A204.1 (cell line): ENCODE results near the gene PSORS1C2.
"Not testable (repeated sequence)": the region's sequence is repeated elsewhere in the genome, so short reads cannot be mapped to it uniquely, and the experiment has no call there.

Experiments
- FAIRE-seq: peaks from 2 replicates; lab custom pipeline; 2012; peaks lifted over from hg19 to GRCh38; lab: Jason Lieb, UNC

PSORS1C2 gene

DNA sequence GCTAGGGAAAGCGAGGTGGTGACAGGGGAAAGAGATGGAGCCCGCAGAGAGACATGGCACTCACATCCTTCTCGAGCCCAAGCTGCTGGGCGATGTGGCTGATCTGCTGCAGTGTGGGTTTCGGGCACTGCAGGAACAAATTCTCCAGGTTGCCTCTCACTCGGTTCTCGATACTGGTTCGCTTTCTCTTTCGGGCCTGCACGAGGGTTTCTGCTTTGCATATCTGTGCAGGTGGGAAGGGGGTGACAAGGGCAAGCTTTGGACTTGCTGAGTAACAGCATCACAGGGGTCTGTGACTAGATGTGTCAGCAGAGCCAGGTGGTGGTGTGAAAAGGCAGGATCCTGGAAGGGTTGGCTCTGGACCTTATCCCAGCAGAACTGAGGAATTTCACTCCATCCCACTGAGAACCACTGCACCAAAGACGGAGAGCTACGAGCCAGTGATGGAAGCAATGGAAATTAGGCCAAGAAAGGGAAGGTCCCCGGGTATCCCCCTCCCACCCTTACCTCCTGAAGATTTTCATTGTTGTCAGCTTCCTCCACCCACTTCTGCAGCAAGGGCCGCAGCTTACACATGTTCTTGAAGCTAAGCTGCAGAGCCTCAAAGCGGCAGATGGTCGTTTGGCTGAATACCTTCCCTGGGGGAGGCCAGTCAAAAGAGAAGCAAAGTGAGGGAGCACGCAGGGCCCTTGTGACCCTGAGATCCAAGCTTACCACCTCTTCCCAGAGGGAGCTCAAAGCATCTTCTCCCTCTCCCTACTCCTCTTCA lies 26.4 kb upstream of the PSORS1C2 start:
- not testable (repeated sequence) for FAIRE-seq

- not testable (repeated sequence) for FAIRE-seq
Observed at GRCh38 chr6:31164475-31165063, 25.7 kb upstream of the PSORS1C2 start.

DNA sequence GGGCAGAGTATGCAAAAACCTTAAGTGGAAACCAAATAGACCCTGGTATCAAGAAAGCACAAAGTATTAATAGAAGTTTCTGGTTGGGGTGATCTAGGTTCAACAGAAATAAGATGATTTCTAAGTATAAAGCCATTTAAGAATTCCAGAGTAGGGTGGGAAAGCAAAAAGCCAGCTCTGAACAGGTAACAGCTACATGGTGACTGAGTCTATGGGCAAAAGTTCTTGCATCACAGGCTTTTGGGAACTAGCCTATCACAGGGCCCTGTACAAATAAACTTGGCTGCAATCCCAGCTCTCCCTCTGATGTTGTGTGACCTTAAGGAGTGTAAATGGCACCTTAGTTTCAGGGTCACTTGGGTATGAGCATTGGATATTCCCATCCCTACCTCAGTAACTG lies 25.1 kb upstream of the PSORS1C2 start:
- FAIRE-seq = no peak

GRCh38 chr6:31162463-31163165 lies 23.7 kb upstream of the PSORS1C2 start:
- no peak for FAIRE-seq

- FAIRE-seq = no peak
Observed at GRCh38 chr6:31161216-31162126, 22.6 kb upstream of the PSORS1C2 start.

DNA sequence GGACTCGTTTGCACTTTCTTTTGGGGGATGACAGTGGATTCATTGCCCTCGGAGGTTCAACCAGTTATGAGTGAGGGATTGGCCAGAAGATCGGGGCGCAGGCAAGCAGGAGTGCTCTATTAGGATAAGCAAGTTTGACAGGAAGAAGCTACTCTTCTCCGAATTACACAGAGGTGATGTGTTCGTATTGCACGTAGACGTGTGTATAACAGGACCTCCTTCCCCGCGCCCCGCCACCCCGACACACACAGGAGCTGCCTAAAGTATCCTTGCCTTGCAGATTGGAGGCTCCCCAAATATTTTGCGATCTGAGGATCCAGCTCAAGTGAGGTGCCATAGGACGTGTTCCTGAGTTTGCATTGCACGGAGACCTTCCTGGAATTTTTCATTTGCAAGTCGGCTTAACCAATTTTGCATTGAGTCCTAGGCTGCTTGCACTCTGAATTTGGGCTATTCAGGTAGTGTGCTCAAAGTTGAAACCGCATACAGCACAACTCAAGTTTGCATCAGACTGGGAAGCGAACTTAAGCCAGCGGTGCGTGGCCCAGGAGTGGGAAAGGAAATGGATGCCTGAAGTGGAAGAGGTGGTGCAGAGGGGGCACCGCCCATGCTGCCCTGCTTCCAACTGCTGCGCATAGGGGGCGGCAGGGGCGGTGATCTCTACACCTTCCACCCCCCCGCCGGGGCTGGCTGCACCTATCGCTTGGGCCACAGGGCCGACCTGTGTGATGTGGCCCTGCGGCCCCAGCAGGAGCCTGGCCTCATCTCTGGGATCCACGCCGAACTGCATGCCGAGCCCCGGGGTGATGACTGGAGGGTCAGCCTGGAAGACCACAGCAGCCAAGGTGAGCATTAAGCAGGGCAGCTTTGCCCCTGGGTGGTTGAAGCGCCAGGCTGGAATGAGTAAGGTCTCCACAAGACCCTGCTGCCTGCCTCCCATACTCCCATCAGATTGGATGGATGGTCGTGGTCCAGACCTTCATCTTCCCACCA lies 20.3 kb upstream of the PSORS1C2 start:
- FAIRE-seq = no peak

- FAIRE-seq = peak; percentile 99
Observed at GRCh38 chr6:31158140-31158862, 19.4 kb upstream of the PSORS1C2 start, which contains the start of gene TCF19. TCF19 (plus strand) TSS chr6:31158589; CDS start chr6:31159470, 881 bp downstream.

DNA sequence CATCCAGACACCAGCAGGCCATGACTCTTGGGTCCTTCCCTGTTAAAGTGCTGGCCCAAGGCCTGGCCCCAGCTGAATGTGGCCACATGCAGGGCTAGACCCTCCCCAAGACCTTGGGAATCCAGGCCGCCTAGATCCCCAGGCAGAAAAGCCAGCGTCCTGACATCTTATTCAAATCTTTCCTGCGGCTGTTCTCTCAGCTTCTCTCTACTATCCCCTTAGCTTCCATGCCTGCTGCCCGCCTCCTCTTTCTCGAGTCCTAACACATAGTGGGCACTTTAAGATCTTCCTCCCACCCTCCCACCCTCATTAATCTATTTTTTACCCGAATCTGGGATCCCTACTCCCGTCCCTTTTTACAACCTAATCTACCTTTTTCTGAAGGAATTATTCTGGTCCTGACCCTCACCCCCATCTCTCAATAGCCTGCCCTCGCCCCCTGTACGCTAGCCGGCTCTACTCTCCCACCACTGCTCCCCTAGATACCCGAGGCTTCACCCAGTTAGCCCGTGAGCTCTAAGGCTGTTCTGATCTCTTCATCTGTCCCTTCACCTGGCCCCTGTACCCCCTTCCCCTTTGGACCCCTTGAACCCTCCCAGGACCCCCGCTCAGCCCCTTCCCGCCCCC lies 18.8 kb upstream of the PSORS1C2 start, which contains the start of gene CCHCR1:
TSS of gene CCHCR1 (minus strand) at position 290 of the 627 bp plus-strand sequence. CDS start at position 88, 202 bp downstream.
- no peak for FAIRE-seq

DNA sequence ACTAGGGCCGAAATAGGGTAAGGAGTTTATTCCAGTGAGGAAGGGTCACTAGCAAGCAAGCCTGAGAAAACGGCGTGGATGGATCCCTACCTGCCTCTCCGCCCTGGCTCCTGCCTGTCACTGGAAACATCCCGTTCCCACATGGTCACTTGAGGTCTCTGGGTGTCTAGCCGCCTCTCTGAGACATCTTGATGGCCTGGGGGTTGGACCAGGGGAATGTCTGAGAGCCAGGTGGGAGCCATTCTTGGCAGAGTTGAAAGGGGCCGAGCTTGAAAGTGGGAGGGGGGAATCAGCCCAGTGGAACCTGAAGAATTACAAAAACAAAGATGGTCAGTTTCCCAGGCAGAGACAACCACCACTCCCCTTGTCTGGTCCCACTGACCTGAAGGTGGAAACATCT lies 17.8 kb upstream of the PSORS1C2 start:
- FAIRE-seq = no peak

DNA sequence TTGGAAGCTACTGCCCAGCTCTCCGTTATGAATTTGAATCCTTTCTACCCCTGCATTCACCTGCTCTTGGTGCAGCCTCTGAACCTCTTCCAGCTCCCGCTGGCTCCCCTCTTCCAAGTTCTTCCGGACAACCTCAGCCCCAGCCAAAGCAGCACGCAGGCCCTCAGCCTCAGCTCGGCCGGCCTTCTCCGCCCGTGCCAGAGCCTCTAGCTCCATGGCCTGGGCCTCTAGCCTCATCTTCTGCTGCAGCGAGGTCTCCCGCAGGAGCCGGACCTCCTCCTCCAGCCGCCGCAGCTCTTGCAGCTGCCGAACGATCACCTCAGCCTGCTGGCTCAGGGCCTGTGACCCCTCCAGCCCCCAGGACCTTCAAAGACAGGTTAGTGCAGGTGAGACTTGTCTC lies 15.6 kb upstream of the PSORS1C2 start:
- FAIRE-seq = no peak

DNA sequence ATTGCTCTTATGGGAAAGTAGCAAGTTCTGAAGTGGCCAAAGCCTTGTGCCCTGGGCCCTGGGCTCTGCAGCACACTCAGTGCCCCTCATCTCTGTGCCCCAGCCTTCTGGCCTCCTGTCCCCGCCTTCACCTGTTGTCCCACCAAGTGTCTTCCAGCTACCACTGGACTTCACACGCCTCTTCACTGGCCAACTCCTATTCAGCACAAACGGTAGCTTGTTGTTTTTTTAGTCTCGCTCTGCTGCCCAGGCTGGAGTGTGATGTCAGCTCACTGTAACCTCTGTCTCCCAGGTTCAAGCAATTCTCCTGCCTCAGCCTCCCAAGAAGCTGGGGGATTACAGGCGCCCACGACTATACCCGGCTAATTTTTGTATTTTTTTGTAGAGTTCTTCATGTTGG lies 13.9 kb upstream of the PSORS1C2 start:
- FAIRE-seq = no peak

DNA sequence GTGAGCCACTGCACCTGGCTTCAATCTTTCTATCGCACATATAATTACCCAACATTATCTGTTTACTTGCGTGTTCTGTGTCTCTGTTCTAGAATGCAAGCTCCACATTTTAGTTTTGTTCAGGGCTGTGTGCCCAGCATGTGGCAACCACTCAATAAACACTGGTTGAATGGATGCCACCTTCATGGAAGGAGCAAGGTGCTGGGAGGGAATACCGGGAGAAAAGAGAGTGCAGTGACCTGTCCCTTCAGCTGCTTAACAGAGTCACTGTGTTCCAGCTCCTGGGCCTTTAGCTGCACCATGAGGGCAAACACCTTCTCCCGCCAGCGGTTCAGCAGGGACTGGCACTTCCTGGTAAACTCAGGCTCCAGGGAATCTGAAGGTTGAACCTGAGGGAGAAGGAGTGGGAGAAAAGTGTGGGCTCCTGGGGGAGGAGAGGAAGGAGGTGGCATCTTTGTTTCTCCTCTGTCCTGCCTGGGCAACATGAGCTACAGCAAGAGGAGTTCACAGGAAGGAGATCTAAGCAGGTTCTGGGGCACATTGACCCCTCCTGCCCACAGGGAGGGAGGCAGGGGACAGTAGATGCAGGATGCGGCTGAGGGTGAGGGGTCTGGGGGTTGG lies 11.1 kb upstream of the PSORS1C2 start:
- no peak for FAIRE-seq

DNA sequence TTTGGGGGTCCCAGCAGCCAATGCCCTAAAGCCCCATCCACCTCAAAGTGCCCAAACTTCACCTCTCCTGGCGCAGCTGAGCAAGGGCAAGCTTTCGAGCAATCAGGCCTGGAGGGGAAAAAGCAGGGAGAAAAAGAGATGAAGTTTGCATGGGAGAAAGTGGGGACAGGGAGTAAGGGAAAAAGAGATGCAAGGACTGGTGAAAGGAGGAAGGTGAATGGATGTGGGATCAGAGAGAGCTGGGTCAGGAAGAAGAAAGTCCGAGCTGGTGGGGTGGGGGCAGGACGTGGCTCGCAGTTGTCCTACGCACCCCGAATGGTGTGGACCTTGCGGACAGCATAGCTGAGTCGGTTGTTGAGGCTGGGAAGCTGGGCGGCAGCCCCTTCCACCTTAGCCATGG lies 6.5 kb upstream of the PSORS1C2 start:
- no peak for FAIRE-seq

DNA sequence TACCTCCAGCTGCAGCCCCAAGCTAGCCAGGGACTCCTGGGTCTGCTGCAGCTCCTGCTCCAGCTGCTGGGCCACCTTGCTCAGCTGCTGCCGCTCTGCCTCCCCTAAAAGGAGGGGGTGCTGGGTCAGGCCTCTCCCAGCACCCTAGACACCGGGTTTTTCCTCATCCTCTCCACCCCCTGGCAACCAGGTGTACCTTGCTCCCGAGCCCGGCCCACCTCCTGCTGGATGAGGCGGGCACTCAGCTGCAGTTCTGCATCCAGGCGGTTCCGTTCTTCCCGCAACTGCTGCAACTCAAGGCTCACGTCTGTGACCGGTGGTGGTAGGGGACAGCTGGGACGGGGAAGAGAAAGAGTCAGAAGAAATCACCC lies 6.1 kb upstream of the PSORS1C2 start:
- FAIRE-seq = no peak

DNA sequence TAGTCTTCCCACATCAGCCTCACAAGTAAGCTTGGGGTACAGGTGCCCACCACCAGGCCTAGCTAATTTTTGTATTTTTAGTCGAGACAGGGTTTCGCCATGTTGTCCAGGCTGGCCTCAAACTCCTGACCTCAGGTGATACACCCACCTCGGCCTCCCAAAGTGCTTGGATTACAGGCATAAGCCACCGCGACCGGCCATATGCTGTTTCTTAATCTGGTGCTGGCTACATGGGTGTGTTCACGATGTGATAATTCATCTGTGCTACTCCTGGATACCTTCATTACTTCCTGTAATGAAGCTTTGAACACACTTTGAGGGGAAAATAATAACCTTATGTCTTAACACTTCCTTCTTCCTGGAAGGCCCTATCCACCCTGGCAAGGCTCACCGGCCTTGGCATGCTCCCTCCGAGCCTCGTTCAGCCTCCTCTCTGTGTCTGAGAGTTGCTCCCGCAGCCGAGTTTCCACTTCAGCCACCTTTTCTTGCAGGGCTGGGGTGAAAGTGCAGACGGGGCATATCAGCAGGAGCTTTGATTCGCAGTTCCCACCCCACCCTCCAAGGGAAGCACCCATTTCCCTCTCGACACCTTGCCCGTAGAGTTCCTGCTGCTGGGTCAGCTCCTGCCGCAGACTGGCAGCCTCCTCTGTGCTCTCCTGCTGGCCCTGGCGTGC lies 5.6 kb upstream of the PSORS1C2 start:
- no peak for FAIRE-seq

DNA sequence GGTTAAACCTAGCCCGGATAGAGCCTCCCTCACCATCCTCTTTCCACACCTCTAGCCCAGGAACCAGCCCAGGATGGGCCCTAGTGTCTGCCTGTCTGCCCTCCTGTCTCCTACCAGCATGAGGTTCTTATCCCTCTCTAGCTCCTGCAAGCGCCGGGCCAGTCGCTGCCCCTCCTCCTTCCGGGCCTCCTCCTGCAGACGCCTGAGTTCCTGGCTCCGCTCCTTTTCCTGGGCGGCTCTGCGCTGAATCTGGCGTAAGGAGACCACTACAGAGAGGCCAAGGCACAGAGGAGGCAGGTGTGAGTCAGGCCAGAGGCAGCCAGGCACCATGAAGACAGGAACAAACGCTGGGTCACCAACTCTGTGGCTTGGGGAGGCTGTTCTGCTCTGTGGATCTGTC lies 4.3 kb upstream of the PSORS1C2 start:
- no peak for FAIRE-seq

DNA sequence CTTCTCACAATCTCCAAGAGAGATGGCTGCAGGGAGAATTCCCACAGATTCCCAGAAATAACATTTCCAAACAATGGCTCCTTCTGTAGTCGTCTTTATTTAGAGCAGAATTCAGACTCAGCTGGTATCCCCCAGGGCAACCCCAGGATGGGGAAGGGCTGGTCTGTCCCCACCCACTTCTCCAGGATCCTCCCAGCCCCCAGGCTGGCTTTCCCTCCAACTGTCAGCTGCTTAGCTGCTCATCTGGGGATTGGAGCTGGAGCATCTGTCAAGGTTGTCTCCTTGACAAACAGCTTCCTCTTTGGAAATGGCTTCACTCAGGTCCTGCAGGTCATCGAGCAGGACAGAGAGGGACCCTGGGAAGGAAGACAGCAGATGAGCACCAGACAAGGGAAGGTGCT lies 3.5 kb upstream of the PSORS1C2 start:
- no peak for FAIRE-seq

GRCh38 chr6:31140643-31141042 lies 1.8 kb upstream of the PSORS1C2 start:
- FAIRE-seq = no peak

DNA sequence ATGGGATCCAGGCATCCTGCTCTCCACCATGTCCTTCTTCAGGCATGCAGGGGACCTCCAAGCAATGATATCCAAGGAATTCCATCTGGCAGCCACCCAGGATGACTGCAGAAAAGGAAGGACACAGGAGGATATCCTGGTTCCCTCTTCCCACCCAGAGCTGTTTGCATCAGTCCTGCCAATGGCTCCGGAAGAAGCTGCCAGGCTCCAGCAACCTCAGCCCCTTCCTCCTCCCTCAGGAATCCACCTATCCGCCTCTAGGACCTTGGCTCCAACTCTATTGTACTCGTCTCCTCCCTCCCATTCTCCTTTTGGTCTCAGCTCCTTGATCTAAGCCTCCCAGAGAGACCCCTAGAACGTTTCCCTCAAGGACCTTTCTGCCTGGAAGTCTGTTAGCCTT lies 733 bp upstream of the PSORS1C2 start:
- FAIRE-seq = no peak
